ENCODE results near the gene CDKN2C.

DNA sequence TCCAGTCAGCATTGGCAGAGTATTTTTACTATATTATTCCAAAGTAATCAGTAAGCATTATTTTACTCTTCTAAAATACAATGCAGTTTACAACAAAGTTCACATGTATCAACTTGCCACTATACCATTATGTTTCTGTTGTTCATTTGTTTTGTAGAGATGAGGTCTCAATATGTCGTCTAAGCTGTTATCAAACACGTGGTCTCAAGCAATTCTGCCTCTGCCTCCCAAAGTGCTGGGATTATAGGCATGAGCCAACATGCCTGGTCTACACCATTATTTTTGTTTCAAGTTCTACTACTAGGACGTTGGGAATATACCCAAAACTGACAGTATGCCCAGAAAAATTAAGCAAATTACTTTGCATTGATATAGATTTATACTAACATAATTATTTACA is 29.8 kb upstream of the CDKN2C start:
- TF ChIP-seq, protein P1, sequence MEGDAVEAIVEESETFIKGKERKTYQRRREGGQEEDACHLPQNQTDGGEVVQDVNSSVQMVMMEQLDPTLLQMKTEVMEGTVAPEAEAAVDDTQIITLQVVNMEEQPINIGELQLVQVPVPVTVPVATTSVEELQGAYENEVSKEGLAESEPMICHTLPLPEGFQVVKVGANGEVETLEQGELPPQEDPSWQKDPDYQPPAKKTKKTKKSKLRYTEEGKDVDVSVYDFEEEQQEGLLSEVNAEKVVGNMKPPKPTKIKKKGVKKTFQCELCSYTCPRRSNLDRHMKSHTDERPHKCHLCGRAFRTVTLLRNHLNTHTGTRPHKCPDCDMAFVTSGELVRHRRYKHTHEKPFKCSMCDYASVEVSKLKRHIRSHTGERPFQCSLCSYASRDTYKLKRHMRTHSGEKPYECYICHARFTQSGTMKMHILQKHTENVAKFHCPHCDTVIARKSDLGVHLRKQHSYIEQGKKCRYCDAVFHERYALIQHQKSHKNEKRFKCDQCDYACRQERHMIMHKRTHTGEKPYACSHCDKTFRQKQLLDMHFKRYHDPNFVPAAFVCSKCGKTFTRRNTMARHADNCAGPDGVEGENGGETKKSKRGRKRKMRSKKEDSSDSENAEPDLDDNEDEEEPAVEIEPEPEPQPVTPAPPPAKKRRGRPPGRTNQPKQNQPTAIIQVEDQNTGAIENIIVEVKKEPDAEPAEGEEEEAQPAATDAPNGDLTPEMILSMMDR (IDR thresholded peaks at IDR 0.05): no peak
- TF ChIP-seq ZFX (IDR thresholded peaks at IDR 0.05; ENCODE audit: borderline replicate concordance): no peak

Data from 22Rv1 (cell line).